ENCODE results near the gene IKZF1. TPM values are rescaled to one million over a fixed set of nuclear protein-coding genes. Genes with fewer than 3 reads are reported as not detected.

Gene IKZF1
- total RNA-seq, 1 donor from 2014 or later: 1.2 TPM

- DNase-seq (ENCODE audit: low spot score in 2 of 2) (no peak), FAIRE-seq (no peak)
Measured at GRCh38 chr7:50366311-50366710, 61.8 kb downstream of the IKZF1 start.

- FAIRE-seq (no peak), DNase-seq (ENCODE audit: low spot score in 2 of 2) (no peak)
Measured at GRCh38 chr7:50367100-50367499, 62.6 kb downstream of the IKZF1 start.

GRCh38 chr7:50367570-50367969, 63.1 kb downstream of the IKZF1 start:
- FAIRE-seq: no peak
- DNase-seq (ENCODE audit: low spot score in 2 of 2): no peak

- DNase-seq (ENCODE audit: low spot score in 2 of 2) (no peak), FAIRE-seq (no peak)
Measured at GRCh38 chr7:50368366-50368765, 63.9 kb downstream of the IKZF1 start.

GRCh38 chr7:50369143-50370026, 64.9 kb downstream of the IKZF1 start:
- no peak for FAIRE-seq
- DNase-seq (ENCODE audit: low spot score in 2 of 2): no peak

- no peak for DNase-seq (ENCODE audit: low spot score in 2 of 2)
- no peak for FAIRE-seq
Measured at GRCh38 chr7:50370884-50371283, 66.4 kb downstream of the IKZF1 start.

- FAIRE-seq (no peak), DNase-seq (ENCODE audit: low spot score in 2 of 2) (no peak)
Measured at GRCh38 chr7:50371551-50372021, 67.1 kb downstream of the IKZF1 start.

- FAIRE-seq (no peak), DNase-seq (ENCODE audit: low spot score in 2 of 2) (no peak)
Measured at GRCh38 chr7:50372923-50373322, 68.4 kb downstream of the IKZF1 start.

- DNase-seq (ENCODE audit: low spot score in 2 of 2): no peak
- no peak for FAIRE-seq
Measured at GRCh38 chr7:50376056-50376820, 71.7 kb downstream of the IKZF1 start.

- FAIRE-seq (no peak), DNase-seq (ENCODE audit: low spot score in 2 of 2) (no peak)
Measured at GRCh38 chr7:50377356-50377755, 72.8 kb downstream of the IKZF1 start.

GRCh38 chr7:50379082-50379481, 74.6 kb downstream of the IKZF1 start:
- FAIRE-seq: no peak
- no peak for DNase-seq (ENCODE audit: low spot score in 2 of 2)

GRCh38 chr7:50379539-50379938, 75.0 kb downstream of the IKZF1 start:
- no peak for DNase-seq (ENCODE audit: low spot score in 2 of 2)
- FAIRE-seq: no peak

- FAIRE-seq (no peak), DNase-seq (ENCODE audit: low spot score in 2 of 2) (no peak)
Measured at GRCh38 chr7:50382455-50382854, 77.9 kb downstream of the IKZF1 start.

GRCh38 chr7:50387351-50387750, 82.8 kb downstream of the IKZF1 start:
- FAIRE-seq (no peak), DNase-seq (ENCODE audit: low spot score in 2 of 2) (no peak)

GRCh38 chr7:50389961-50390360, 85.4 kb downstream of the IKZF1 start:
- no peak for FAIRE-seq

GRCh38 chr7:50391386-50391785, 86.9 kb downstream of the IKZF1 start:
- FAIRE-seq (no peak), DNase-seq (ENCODE audit: low spot score in 2 of 2) (no peak)

More at GRCh38 chr7:50389961-50390360, 85.4 kb downstream of the IKZF1 start:
- no peak for DNase-seq (ENCODE audit: low spot score in 2 of 2)

GRCh38 chr7:50393076-50393475, 88.6 kb downstream of the IKZF1 start:
- FAIRE-seq: no peak

GRCh38 chr7:50393547-50394252, 89.2 kb downstream of the IKZF1 start:
- DNase-seq (ENCODE audit: low spot score in 2 of 2) (no peak), FAIRE-seq (no peak)

More at GRCh38 chr7:50393076-50393475, 88.6 kb downstream of the IKZF1 start:
- DNase-seq (ENCODE audit: low spot score in 2 of 2): no peak

GRCh38 chr7:50394315-50394714, 89.8 kb downstream of the IKZF1 start:
- FAIRE-seq (no peak), DNase-seq (ENCODE audit: low spot score in 2 of 2) (no peak)

- FAIRE-seq (no peak), DNase-seq (ENCODE audit: low spot score in 2 of 2) (no peak)
Measured at GRCh38 chr7:50396856-50397255, 92.3 kb downstream of the IKZF1 start.
